WTC11 (cell line): ENCODE measurements around the gene CCDC183. TPM values are rescaled to one million over a fixed set of nuclear protein-coding genes. Genes with fewer than 3 reads are reported as not detected.
"Not testable (repeated sequence)": the region's sequence is repeated elsewhere in the genome, so short reads cannot be mapped to it uniquely, and the experiment has no call there.

Experiments used
- ATAC-seq: fragments of 200-7000 bp; cut with Tn5 transposase; 2 replicates; pipeline ENCODE4 v1.10.0; 2021; ENCODE audit warnings: mild to moderate bottlenecking, moderate library complexity
- CTCF ChIA-PET: fragments of 300-600 bp; sonication (Branson Sonifier 250); formaldehyde crosslinking; loops from one replicate; lab custom pipeline; 2021; ENCODE audit warnings: antibody characterized with exemption; lab: Charles Lee
- POLR2A ChIA-PET: fragments of 350-600 bp; sonication (Branson Sonifier 250); formaldehyde crosslinking; loops from one replicate; lab custom pipeline; 2021; ENCODE audit warnings: antibody characterized with exemption; lab: Charles Lee
- DNase-seq: peaks from one replicate; pipeline ENCODE4 v3.0.0; 2021; ENCODE audit warnings: low spot score
- H3K27ac Mint-ChIP-seq: 2 replicates; pipeline ENCODE4 v1.8.0; 2021; ENCODE audit warnings: mixed read lengths
- H3K27me3 Mint-ChIP-seq: 2 replicates; pipeline ENCODE4 v1.8.0; 2021; ENCODE audit warnings: low read depth, mild to moderate bottlenecking, moderate library complexity, mixed read lengths
- H3K36me3 Mint-ChIP-seq: 2 replicates; pipeline ENCODE4 v1.8.0; 2021; ENCODE audit warnings: mixed read lengths
- H3K4me1 Mint-ChIP-seq: 2 replicates; pipeline ENCODE4 v1.8.0; 2022; ENCODE audit warnings: mixed read lengths
- H3K4me3 Mint-ChIP-seq: 2 replicates; pipeline ENCODE4 v1.8.0; 2021; ENCODE audit warnings: mild to moderate bottlenecking, moderate library complexity, mixed read lengths
- H3K9me3 Mint-ChIP-seq: 2 replicates; pipeline ENCODE4 v1.8.0; 2021; ENCODE audit warnings: mixed read lengths
- CBFB ChIP-seq: sonication (generic); formaldehyde crosslinking; IDR thresholded peaks from 2 replicates; pipeline ENCODE4 v1.8.1; 2022; ENCODE audit warnings: mild to moderate bottlenecking, low read depth, missing genetic modification reagents
- CREM ChIP-seq: sonication (generic); formaldehyde crosslinking; IDR thresholded peaks from 2 replicates; pipeline ENCODE4 v1.8.1; 2022; ENCODE audit warnings: mild to moderate bottlenecking, missing genetic modification reagents, moderate library complexity
- EMX1 ChIP-seq: fragments of 250-450 bp; sonication (Bioruptor Pico); IDR thresholded peaks from 2 replicates; pipeline ENCODE4 v1.8.0; 2021; ENCODE audit warnings: mild to moderate bottlenecking
- FOXP1 ChIP-seq: sonication (generic); formaldehyde crosslinking; IDR thresholded peaks from 2 replicates; pipeline ENCODE4 v1.8.0; 2022; ENCODE audit warnings: missing genetic modification reagents, mild to moderate bottlenecking, moderate library complexity, borderline replicate concordance
- HMGA2 ChIP-seq: fragments of 250-450 bp; sonication (Bioruptor Pico); IDR thresholded peaks from 2 replicates; pipeline ENCODE4 v1.4.0; 2021; ENCODE audit warnings: mild to moderate bottlenecking, moderate library complexity
- HMGXB4 ChIP-seq: sonication (generic); formaldehyde crosslinking; IDR thresholded peaks from 2 replicates; pipeline ENCODE4 v1.8.1; 2023; ENCODE audit warnings: mild to moderate bottlenecking, moderate library complexity, missing genetic modification reagents
- MYBL2 ChIP-seq: sonication (generic); formaldehyde crosslinking; IDR thresholded peaks from 2 replicates; pipeline ENCODE4 v1.8.1; 2023; ENCODE audit warnings: mild to moderate bottlenecking, moderate library complexity, missing genetic modification reagents
- NR2C2 ChIP-seq: sonication (generic); formaldehyde crosslinking; IDR thresholded peaks from 2 replicates; pipeline ENCODE4 v1.8.0; 2022; ENCODE audit warnings: mild to moderate bottlenecking, missing genetic modification reagents
- OVOL2 ChIP-seq: fragments of 250-450 bp; sonication (Bioruptor Pico); IDR thresholded peaks from 2 replicates; pipeline ENCODE4 v1.9.0; 2021; ENCODE audit warnings: mild to moderate bottlenecking, borderline replicate concordance
- PRRX2 ChIP-seq: fragments of 250-450 bp; sonication (Bioruptor Pico); IDR thresholded peaks from 2 replicates; pipeline ENCODE4 v1.8.0; 2021; ENCODE audit warnings: mild to moderate bottlenecking
- SMAD3 ChIP-seq: sonication (generic); formaldehyde crosslinking; IDR thresholded peaks from 2 replicates; pipeline ENCODE4 v1.8.0; 2022; ENCODE audit warnings: missing genetic modification reagents, mild to moderate bottlenecking, borderline replicate concordance
- ZBTB43 ChIP-seq: sonication (generic); formaldehyde crosslinking; IDR thresholded peaks from 2 replicates; pipeline ENCODE4 v1.8.1; 2023; ENCODE audit warnings: mild to moderate bottlenecking, missing genetic modification reagents
- ZNF512 ChIP-seq: sonication (generic); formaldehyde crosslinking; IDR thresholded peaks from 2 replicates; pipeline ENCODE4 v1.8.1; 2022; ENCODE audit warnings: missing genetic modification reagents, borderline replicate concordance
- total RNA-seq: library from RNA; stranded (reverse); gene quantifications from 3 replicates; pipeline ENCODE4 v1.2.3, GENCODE V29; 2021
- TF ChIP-seq, protein P1 (sequence below): sonication (generic); formaldehyde crosslinking; IDR thresholded peaks from 2 replicates; pipeline ENCODE4 v1.8.1; 2023; ENCODE audit warnings: mild to moderate bottlenecking, missing genetic modification reagents, moderate library complexity
- TF ChIP-seq, protein P2 (sequence below): fragments of 200-600 bp; IDR thresholded peaks from 2 replicates; pipeline ENCODE4 v1.8.0; 2022; ENCODE audit warnings: antibody characterized with exemption
- TF ChIP-seq, protein P3 (sequence below): sonication (generic); formaldehyde crosslinking; IDR thresholded peaks from 2 replicates; pipeline ENCODE4 v1.8.1; 2023; ENCODE audit warnings: mild to moderate bottlenecking, missing genetic modification reagents, moderate library complexity
- TF ChIP-seq, protein P4 (sequence below): sonication (generic); formaldehyde crosslinking; IDR thresholded peaks from 2 replicates; pipeline ENCODE4 v1.8.0; 2022; ENCODE audit warnings: mild to moderate bottlenecking, missing genetic modification reagents

CCDC183 gene
- total RNA-seq, 1 experiment from 2014 or later = 2.1 TPM

- TF ChIP-seq CREM (CRISPR knock-in tag) = no peak
- no peak for TF ChIP-seq SMAD3 (CRISPR knock-in tag)
- no peak for TF ChIP-seq CBFB (CRISPR knock-in tag)
- TF ChIP-seq PRRX2 (CRISPR knock-in tag) = no peak
- TF ChIP-seq ZNF512 (CRISPR knock-in tag) = no peak
- TF ChIP-seq NR2C2 (CRISPR knock-in tag) = no peak
Observed at GRCh38 chr9:136840877-136841645, 44.9 kb downstream of the CCDC183 start (continued).

GRCh38 chr9:136841646-136842379, 45.7 kb downstream of the CCDC183 start:
- TF ChIP-seq MYBL2 (CRISPR knock-in tag) (0 out of 2 replicates have a peak, but pooled peaks have one; percentile 5), OVOL2 (0 out of 2 replicates have a peak, but pooled peaks have one; percentile 50)
- TF ChIP-seq, protein P1, sequence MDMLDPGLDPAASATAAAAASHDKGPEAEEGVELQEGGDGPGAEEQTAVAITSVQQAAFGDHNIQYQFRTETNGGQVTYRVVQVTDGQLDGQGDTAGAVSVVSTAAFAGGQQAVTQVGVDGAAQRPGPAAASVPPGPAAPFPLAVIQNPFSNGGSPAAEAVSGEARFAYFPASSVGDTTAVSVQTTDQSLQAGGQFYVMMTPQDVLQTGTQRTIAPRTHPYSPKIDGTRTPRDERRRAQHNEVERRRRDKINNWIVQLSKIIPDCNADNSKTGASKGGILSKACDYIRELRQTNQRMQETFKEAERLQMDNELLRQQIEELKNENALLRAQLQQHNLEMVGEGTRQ (CRISPR knock-in tag) = peak; percentile 73
- not testable (repeated sequence) for H3K9me3 Mint-ChIP-seq, DNase-seq, H3K27me3 Mint-ChIP-seq, H3K27ac Mint-ChIP-seq, H3K36me3 Mint-ChIP-seq
- H3K4me3 Mint-ChIP-seq = peak overlapping the region; percentile 33; the same call in 1 of the 2 replicates
- ATAC-seq = peak; percentile 2
- ChIA-PET CTCF (interaction anchor here (0.5 to 5.9 kb wide), 39 partner anchors 8 to 477 kb away, joined by 3 to 64 read pairs (median 5); partner anchors contain the start of genes CLIC3, DIPK1B, FBXW5 and PAXX), POLR2A (interaction anchor here (1.1 to 1.7 kb wide), 2 partner anchors 18 to 19 kb away, joined by 3 to 4 read pairs; no protein-coding TSS in a partner anchor)
- peaks cover 23% of the 10 kb centered on the region for H3K4me1 Mint-ChIP-seq

- not testable (repeated sequence) for H3K27me3 Mint-ChIP-seq, H3K9me3 Mint-ChIP-seq, H3K27ac Mint-ChIP-seq, H3K36me3 Mint-ChIP-seq
- DNase-seq = peak; percentile 89
- ChIA-PET POLR2A (interaction anchor here (1.1 kb wide), 1 partner anchor 19 kb away, joined by 4 read pairs; no protein-coding TSS in a partner anchor), CTCF (interaction anchor here (0.6 to 5.9 kb wide), 44 partner anchors 9 to 358 kb away, joined by 3 to 64 read pairs (median 4); partner anchors contain the start of genes CLIC3, DIPK1B, FBXW5 and NPDC1)
- Mint-ChIP-seq H3K4me3 (peak within 1 kb of the TSS; percentile 33), H3K4me1 (peaks cover 23% of the 10 kb centered on the region)
- TF ChIP-seq, protein P2, sequence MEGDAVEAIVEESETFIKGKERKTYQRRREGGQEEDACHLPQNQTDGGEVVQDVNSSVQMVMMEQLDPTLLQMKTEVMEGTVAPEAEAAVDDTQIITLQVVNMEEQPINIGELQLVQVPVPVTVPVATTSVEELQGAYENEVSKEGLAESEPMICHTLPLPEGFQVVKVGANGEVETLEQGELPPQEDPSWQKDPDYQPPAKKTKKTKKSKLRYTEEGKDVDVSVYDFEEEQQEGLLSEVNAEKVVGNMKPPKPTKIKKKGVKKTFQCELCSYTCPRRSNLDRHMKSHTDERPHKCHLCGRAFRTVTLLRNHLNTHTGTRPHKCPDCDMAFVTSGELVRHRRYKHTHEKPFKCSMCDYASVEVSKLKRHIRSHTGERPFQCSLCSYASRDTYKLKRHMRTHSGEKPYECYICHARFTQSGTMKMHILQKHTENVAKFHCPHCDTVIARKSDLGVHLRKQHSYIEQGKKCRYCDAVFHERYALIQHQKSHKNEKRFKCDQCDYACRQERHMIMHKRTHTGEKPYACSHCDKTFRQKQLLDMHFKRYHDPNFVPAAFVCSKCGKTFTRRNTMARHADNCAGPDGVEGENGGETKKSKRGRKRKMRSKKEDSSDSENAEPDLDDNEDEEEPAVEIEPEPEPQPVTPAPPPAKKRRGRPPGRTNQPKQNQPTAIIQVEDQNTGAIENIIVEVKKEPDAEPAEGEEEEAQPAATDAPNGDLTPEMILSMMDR = peak; percentile 74
- TF ChIP-seq PRRX2 (CRISPR knock-in tag) (peak; percentile 67), ZBTB43 (CRISPR knock-in tag) (0 out of 2 replicates have a peak, but pooled peaks have one; percentile 52), EMX1 (CRISPR knock-in tag) (peak; percentile 72; the same call in 1 of the 2 replicates), HMGXB4 (CRISPR knock-in tag) (peak; percentile 67; the same call in 1 of the 2 replicates), SMAD3 (CRISPR knock-in tag) (0 out of 2 replicates have a peak, but pooled peaks have one; percentile 44), HMGA2 (0 out of 2 replicates have a peak, but pooled peaks have one; percentile 4), FOXP1 (CRISPR knock-in tag) (peak; percentile 68; the same call in 1 of the 2 replicates)
- TF ChIP-seq, protein P3, sequence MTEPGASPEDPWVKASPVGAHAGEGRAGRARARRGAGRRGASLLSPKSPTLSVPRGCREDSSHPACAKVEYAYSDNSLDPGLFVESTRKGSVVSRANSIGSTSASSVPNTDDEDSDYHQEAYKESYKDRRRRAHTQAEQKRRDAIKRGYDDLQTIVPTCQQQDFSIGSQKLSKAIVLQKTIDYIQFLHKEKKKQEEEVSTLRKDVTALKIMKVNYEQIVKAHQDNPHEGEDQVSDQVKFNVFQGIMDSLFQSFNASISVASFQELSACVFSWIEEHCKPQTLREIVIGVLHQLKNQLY = 0 out of 2 replicates have a peak, but pooled peaks have one; percentile 71
- TF ChIP-seq, protein P4, sequence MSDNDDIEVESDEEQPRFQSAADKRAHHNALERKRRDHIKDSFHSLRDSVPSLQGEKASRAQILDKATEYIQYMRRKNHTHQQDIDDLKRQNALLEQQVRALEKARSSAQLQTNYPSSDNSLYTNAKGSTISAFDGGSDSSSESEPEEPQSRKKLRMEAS (CRISPR knock-in tag) = 0 out of 2 replicates have a peak, but pooled peaks have one; percentile 52
- ATAC-seq = peak; percentile 63
Observed at GRCh38 chr9:136842380-136842948, 46.3 kb downstream of the CCDC183 start, which contains the start of gene AJM1. TSS of gene AJM1 (plus strand) at chr9:136842478. CDS start at chr9:136844415, 1,937 bp downstream.
